ENCODE results near the gene SLC26A2. TPM values are rescaled to one million over a fixed set of nuclear protein-coding genes. Genes with fewer than 3 reads are reported as not detected.

Gene SLC26A2
- total RNA-seq, 4 donors from 2014 or later = 233 to 1,489 (median 1,023) TPM

GRCh38 chr5:149982505-149982904 lies 21.9 kb downstream of the SLC26A2 start:
- TF ChIP-seq POLR2A (IDR thresholded peaks at IDR 0.05) (no peak), EP300 (IDR thresholded peaks at IDR 0.05; ENCODE audit: low read depth) (no peak), POLR2AphosphoS5 (IDR thresholded peaks at IDR 0.05) (peak in 1 of 3 donors; percentile 8), CTCF (IDR thresholded peaks at IDR 0.05) (no peak)
- no peak overlapping the region for H3K27ac ChIP-seq
- H3K9me3 ChIP-seq = no peaks in the 10 kb centered on the region
- peaks cover 0 to 60% (median 26%) of the 10 kb centered on the region in 4 donors for H3K36me3 ChIP-seq
- H3K27me3 ChIP-seq = no peaks in the 10 kb centered on the region
- peaks cover 0 to 26% (median 1%) of the 10 kb centered on the region in 4 donors for H3K4me1 ChIP-seq
- in situ Hi-C loops (cut with MboI; ENCODE audit: low pct_ligation_motif_present in 1 of 4, low pct_unique_long_range_greater_than_20kb in 1 of 4, low sequenced_read_pairs in 3 of 4) (loop anchor here (10.0 kb wide), 1 partner anchor 348 kb away; no protein-coding TSS in a partner anchor), intact Hi-C loops (cut with DNase I; ENCODE audit: low total_unique reads) (no loop called here)
- H3K4me3 ChIP-seq = no peak overlapping the region
- no peak for DNase-seq

- Histone ChIP-seq H3K4me3 (no peak overlapping the region), H3K9me3 (no peaks in the 10 kb centered on the region), H3K4me1 (peaks cover 0 to 3% (median 1%) of the 10 kb centered on the region in 4 donors), H3K27me3 (no peaks in the 10 kb centered on the region), H3K27ac (no peak overlapping the region), H3K36me3 (peaks cover 0 to 12% (median 4%) of the 10 kb centered on the region in 4 donors)
- DNase-seq = no peak
- no peak for TF ChIP-seq POLR2AphosphoS5 (IDR thresholded peaks at IDR 0.05)
- no peak for TF ChIP-seq POLR2A (IDR thresholded peaks at IDR 0.05)
- TF ChIP-seq CTCF (IDR thresholded peaks at IDR 0.05) = no peak
- whole genome bisulfite sequencing, 2 donors (ENCODE audit: low coverage in 1 of 2) = 74 to 80% methylated on average over 5 of the region's 5 CpGs
- intact Hi-C loops (cut with DNase I; ENCODE audit: low total_unique reads) (loop anchor here (5.0 kb wide), 1 partner anchor 151 kb away; no protein-coding TSS in a partner anchor), in situ Hi-C loops (cut with MboI; ENCODE audit: low pct_ligation_motif_present in 1 of 4, low pct_unique_long_range_greater_than_20kb in 1 of 4, low sequenced_read_pairs in 3 of 4) (loop anchor here (5.0 to 10.0 kb wide), 3 partner anchors 146 to 353 kb away; no protein-coding TSS in a partner anchor)
Measured at GRCh38 chr5:149988126-149988525, 27.6 kb downstream of the SLC26A2 start.

- intact Hi-C loops (cut with DNase I; ENCODE audit: low total_unique reads) = loop anchor here (5.0 kb wide), 1 partner anchor 353 kb away; no protein-coding TSS in a partner anchor
- Histone ChIP-seq H3K9me3 (no peaks in the 10 kb centered on the region), H3K27ac (peak overlapping the region in 1 of 4 donors; percentile 6), H3K36me3 (no peaks in the 10 kb centered on the region), H3K27me3 (no peaks in the 10 kb centered on the region), H3K4me1 (peaks cover 0 to 5% (median 2%) of the 10 kb centered on the region in 4 donors), H3K4me3 (no peak overlapping the region)
- WGBS, 2 donors (ENCODE audit: low coverage in 1 of 2) = 0 to 71% methylated on average over 1 to 4 of the region's 4 CpGs
- TF ChIP-seq CTCF (IDR thresholded peaks at IDR 0.05) (peak; percentile 88 to 97 (median 92)), POLR2AphosphoS5 (IDR thresholded peaks at IDR 0.05) (no peak)
- in situ Hi-C loops (cut with MboI; ENCODE audit: low pct_ligation_motif_present in 1 of 4, low pct_unique_long_range_greater_than_20kb in 1 of 4, low sequenced_read_pairs in 3 of 4) = no loop called here
- peak; percentile 83 for DNase-seq
Measured at GRCh38 chr5:149990518-149991376, 30.2 kb downstream of the SLC26A2 start.

- H3K9me3 ChIP-seq = no peaks in the 10 kb centered on the region
- no peak for DNase-seq
- in situ Hi-C loops (cut with MboI; ENCODE audit: low pct_ligation_motif_present in 1 of 4, low pct_unique_long_range_greater_than_20kb in 1 of 4, low sequenced_read_pairs in 3 of 4) (no loop called here), intact Hi-C loops (cut with DNase I; ENCODE audit: low total_unique reads) (loop anchor here (5.0 kb wide), 1 partner anchor 356 kb away; no protein-coding TSS in a partner anchor)
- no peaks in the 10 kb centered on the region for H3K36me3 ChIP-seq
- WGBS, 2 donors (ENCODE audit: low coverage in 1 of 2) = 89 to 94% methylated on average over 3 of the region's 3 CpGs
- TF ChIP-seq POLR2A (IDR thresholded peaks at IDR 0.05) (no peak), POLR2AphosphoS5 (IDR thresholded peaks at IDR 0.05) (no peak), EP300 (IDR thresholded peaks at IDR 0.05; ENCODE audit: low read depth) (no peak), CTCF (IDR thresholded peaks at IDR 0.05) (no peak)
- H3K4me1 ChIP-seq = peaks cover 0 to 19% (median 9%) of the 10 kb centered on the region in 4 donors
- H3K4me3 ChIP-seq = no peak overlapping the region
- H3K27ac ChIP-seq = no peak overlapping the region
- no peaks in the 10 kb centered on the region for H3K27me3 ChIP-seq
Measured at GRCh38 chr5:149993471-149993870, 32.9 kb downstream of the SLC26A2 start.

Data from transverse colon (tissue), 4 donors.